IPS-18a (cell line): Measurements from ENCODE around the gene WDR82.
"Not testable (repeated sequence)": the region's sequence is repeated elsewhere in the genome, so short reads cannot be mapped to it uniquely, and the experiment has no call there.

ENCODE experiments used
- H3K27ac ChIP-seq: one replicate; pipeline ENCODE4 v1.5.1; 2013; ENCODE audit warnings: low read length
- H3K27me3 ChIP-seq: one replicate; pipeline ENCODE4 v1.6.1; 2013; ENCODE audit warnings: mild to moderate bottlenecking, low read length; ENCODE audit not compliant: control insufficient read depth, insufficient read depth
- H3K36me3 ChIP-seq: one replicate; pipeline ENCODE4 v1.6.1; 2013; ENCODE audit warnings: low read depth, low read length; ENCODE audit not compliant: control insufficient read depth
- H3K4me1 ChIP-seq: one replicate; pipeline ENCODE4 v1.6.1; 2013; ENCODE audit warnings: low read depth, low read length; ENCODE audit not compliant: control insufficient read depth
- H3K4me3 ChIP-seq: one replicate; pipeline ENCODE4 v1.5.1; 2013; ENCODE audit warnings: low read length
- H3K9ac ChIP-seq: one replicate; pipeline ENCODE4 v1.6.1; 2013; ENCODE audit warnings: mild to moderate bottlenecking, low read length, moderate library complexity
- H3K9me3 ChIP-seq: one replicate; pipeline ENCODE4 v1.6.1; 2013; ENCODE audit warnings: low read depth, low read length; ENCODE audit not compliant: control insufficient read depth

Gene WDR82

DNA sequence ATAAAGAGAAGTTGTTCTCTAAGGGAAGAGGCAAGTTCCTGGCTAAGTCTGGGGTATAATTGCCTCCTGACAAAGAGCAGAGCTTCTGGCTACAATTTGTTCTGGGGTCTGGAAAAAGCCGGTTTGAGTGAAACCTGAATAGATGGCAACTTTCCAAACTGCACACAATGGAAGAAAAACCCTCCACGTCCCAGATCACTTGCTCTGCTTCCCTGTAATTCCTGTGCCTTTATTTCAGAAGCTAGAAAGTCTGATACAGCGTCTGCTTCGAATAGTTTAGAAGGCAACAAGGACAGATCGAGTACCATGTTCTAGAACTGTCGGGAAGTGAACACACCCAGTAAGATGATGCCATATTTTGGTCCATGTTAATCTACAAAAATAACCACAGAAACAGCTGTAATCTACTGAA lies 1.6 kb upstream of the WDR82 start:
- no peaks in the 10 kb centered on the region for H3K36me3 ChIP-seq
- H3K27me3 ChIP-seq: no peaks in the 10 kb centered on the region
- no peak overlapping the region for H3K27ac ChIP-seq
- no peaks in the 10 kb centered on the region for H3K9me3 ChIP-seq
- no peak overlapping the region for H3K4me3 ChIP-seq
- peaks cover 4% of the 10 kb centered on the region for H3K4me1 ChIP-seq
- no peak overlapping the region for H3K9ac ChIP-seq

DNA sequence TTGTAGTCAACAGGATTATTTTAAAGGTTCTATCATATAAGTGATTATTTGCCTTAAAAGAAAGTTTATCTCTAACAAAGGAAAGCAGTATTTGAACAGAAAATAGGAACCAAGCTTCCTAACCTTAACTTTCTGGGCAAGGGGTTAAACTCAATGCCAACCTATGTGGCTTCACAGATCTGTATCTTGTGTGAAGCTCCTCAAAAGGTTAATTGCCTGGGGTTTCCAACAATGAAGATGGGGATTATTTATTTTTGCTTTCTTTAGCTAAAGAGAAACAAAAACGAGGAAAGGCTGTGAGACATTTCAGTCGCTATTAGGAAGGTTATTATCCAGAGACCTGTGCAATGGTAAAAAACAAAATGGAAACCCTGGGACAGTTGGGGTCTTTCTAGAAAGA lies 1.1 kb upstream of the WDR82 start:
- H3K36me3 ChIP-seq: no peaks in the 10 kb centered on the region
- no peak overlapping the region for H3K27ac ChIP-seq
- no peak overlapping the region for H3K9ac ChIP-seq
- H3K9me3 ChIP-seq: no peaks in the 10 kb centered on the region
- H3K27me3 ChIP-seq: no peaks in the 10 kb centered on the region
- peak overlapping the region; percentile 75 for H3K4me3 ChIP-seq
- peaks cover 4% of the 10 kb centered on the region for H3K4me1 ChIP-seq

DNA sequence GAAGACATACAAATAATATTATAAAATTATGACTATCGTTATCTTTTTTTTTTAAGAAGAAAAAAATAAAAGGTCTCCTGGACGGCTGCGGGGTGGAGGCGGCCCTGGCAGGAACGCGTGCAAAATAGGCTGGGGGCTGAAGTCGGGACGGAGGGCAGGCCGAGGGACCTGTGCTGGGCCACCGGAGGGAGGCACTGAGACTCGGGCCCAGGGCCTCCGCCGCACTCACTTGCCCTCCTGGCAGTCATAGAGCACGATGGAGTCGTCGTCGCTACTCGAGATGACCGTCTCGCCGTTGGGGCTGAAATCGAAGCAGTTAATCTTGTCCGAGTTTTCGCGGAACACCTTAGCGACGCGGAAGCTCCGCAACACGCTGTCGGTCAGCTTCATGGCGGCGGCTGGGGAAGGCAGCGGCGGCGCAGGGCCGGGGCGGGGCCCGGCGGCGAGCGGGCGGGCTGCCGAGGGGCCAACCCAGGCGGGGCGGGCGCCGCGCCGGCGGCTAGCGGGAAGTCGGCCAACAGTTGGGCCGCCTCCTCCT lies 408 bp downstream of the WDR82 start:
- H3K4me3 ChIP-seq: peak overlapping the region; percentile 75
- H3K9me3 ChIP-seq: no peaks in the 10 kb centered on the region
- H3K4me1 ChIP-seq: peaks cover 4% of the 10 kb centered on the region
- peak overlapping the region; percentile 92 for H3K9ac ChIP-seq
- no peaks in the 10 kb centered on the region for H3K27me3 ChIP-seq
- peak overlapping the region; percentile 93 for H3K27ac ChIP-seq
- peaks cover 2% of the 10 kb centered on the region for H3K36me3 ChIP-seq

DNA sequence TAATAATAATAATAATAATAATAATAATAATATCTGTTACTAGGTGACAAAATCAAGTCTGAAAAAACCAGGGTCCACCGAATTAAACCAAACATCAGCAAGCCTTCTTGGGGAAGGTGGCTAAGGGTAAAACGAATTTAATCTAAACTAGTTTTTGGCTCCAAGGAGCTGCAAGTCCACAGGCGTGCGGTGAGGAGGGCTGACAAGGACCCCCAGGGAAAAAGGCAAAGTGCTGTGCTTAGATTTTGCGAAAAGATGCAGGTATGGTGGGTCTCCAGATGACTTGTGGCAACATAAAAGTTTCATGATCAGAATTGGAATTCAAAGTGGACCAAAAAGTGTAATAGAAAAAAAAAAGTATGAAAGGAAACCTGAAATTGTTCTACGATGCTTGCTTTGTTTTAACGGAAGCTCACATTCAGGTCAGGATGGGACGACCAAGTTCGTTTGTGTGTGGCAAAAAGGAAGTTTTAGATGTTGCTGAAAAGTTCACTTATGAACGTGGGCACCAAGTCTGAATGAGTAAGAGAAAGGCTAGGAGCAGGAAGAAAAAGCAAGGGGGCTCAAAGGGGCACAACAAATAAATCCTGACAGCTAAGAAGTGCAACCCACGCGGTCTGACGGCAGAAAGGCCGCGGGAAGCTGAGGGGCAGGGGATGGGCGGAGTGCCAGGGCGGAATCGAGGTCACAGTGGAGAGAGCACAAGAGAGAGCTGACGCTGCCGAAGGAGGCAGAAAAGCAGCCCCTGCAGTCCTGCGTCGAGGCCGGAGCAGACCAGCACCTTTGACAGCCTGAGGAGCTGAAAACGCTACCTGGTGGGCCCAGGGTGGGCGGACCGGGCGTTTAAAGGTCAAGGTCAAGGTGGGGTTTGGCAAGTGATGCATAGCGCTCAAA lies 1.1 kb downstream of the WDR82 start:
- H3K9ac ChIP-seq: peak overlapping the region; percentile 92
- peaks cover 4% of the 10 kb centered on the region for H3K4me1 ChIP-seq
- H3K27me3 ChIP-seq: no peaks in the 10 kb centered on the region
- H3K36me3 ChIP-seq: peaks cover 7% of the 10 kb centered on the region
- H3K27ac ChIP-seq: peak overlapping the region; percentile 34
- no peaks in the 10 kb centered on the region for H3K9me3 ChIP-seq
- peak overlapping the region; percentile 75 for H3K4me3 ChIP-seq

DNA sequence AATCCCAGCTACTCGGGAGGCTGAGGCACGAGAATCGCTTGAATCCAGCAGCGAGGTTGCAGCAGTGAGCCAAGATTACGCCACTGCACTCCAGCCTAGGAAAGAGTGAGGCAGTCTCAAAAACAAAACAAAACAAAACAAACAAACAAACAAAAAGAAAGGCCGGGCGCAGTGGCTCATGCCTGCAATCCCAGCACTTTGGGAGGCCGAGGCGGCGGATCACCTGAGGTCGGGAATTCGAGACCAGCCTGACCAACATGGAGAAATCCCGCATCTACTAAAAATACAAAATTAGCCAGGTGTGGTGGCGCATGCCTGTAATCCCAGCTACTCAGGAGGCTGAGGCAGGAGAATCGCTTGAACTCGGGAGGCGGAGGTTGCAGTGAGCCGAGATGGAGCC lies 3.7 kb downstream of the WDR82 start:
- H3K36me3 ChIP-seq: peaks cover 25% of the 10 kb centered on the region
- H3K9ac ChIP-seq, H3K27ac ChIP-seq, H3K27me3 ChIP-seq, H3K4me3 ChIP-seq, H3K4me1 ChIP-seq, H3K9me3 ChIP-seq: not testable (repeated sequence)

DNA sequence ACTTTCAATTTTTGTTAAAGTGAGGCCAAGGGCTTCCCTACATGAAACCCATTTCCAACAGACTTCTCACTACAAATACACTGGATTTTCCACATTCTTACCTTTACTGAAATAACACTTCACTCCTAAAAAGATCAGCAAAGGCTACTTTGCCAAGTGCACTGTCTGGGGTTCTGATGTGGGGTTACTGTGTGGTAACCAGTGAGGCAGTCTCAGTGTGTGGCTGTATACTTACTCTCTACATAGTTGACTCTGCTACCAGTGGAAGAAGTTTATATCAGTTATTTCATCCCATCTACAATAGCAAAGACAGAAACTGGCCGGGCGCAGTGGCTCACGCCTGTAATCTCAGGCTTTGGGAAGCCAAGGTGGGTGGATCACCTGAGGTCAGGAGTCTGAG lies 5.6 kb downstream of the WDR82 start:
- Histone ChIP-seq H3K9ac (no peak overlapping the region), H3K4me3 (no peak overlapping the region), H3K27me3 (no peaks in the 10 kb centered on the region), H3K4me1 (peaks cover 4% of the 10 kb centered on the region), H3K9me3 (no peaks in the 10 kb centered on the region), H3K27ac (no peak overlapping the region), H3K36me3 (peaks cover 40% of the 10 kb centered on the region)

DNA sequence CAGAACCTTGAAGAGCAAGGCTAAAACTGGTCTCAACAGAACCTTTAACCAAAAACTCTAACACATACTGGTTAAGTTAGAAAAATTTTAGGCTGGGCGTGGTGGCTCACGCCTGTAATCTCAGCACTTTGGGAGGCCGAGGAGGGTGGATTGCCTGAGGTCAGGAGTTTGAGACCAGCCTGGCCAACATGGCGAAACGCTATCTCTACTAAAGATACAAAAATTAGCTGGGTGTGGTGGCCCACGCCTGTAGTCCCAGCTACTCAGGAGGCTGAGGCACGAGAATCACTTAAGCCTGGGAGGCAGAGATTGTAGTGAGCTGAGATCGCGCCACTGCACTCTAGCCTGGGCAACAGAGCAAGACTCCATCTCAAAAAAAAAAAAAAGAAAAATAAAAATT lies 6.3 kb downstream of the WDR82 start:
- H3K9ac ChIP-seq, H3K4me1 ChIP-seq, H3K9me3 ChIP-seq, H3K4me3 ChIP-seq, H3K27me3 ChIP-seq, H3K27ac ChIP-seq: not testable (repeated sequence)
- peaks cover 46% of the 10 kb centered on the region for H3K36me3 ChIP-seq

DNA sequence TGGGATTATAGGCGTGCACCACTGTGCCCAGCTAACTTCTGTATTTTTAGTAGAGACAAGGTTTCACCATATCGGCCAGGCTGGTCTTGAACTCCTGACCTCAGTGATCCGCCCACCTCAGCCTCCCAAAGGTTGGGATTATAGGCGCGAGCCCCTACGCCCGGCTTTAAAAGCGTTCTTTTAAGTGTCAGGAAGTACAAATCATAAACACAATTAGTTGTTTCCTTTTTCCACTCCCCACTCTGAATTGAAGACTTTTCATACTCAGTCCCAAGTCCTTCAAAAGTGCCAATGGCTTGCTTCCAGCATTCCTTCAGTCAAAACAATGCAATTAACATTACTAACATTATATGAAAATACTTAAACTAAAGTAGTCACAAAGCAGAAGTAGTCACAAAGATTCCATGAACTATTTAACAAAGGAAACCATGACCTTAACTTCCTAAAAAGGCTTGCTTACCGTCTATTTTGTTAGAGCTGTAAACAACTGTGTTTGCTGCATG lies 8.1 kb downstream of the WDR82 start:
- Histone ChIP-seq H3K27me3 (no peaks in the 10 kb centered on the region), H3K9me3 (no peaks in the 10 kb centered on the region), H3K36me3 (peaks cover 62% of the 10 kb centered on the region), H3K4me3 (no peak overlapping the region), H3K4me1 (no peaks in the 10 kb centered on the region), H3K9ac (no peak overlapping the region), H3K27ac (no peak overlapping the region)

DNA sequence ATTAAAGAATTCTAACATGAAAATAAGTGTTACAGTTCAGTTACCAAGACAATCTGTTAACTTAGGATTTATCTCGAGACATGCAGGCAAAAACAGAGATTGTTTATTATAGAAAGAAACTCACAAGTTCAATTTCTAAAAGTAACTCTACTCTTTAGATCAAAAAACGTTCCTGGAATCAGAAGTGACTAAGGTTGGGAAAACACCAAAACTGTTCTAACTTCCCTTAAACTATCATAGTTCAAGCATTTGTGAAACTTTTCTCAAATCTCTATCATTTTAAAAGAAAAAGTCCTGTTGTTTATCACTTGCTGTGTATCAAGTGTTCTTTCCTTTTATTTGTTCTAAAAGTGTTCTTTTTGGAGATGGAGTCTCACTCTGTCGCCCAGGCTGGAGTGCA lies 8.7 kb downstream of the WDR82 start:
- H3K4me1 ChIP-seq: no peaks in the 10 kb centered on the region
- H3K4me3 ChIP-seq: no peak overlapping the region
- peaks cover 65% of the 10 kb centered on the region for H3K36me3 ChIP-seq
- no peaks in the 10 kb centered on the region for H3K27me3 ChIP-seq
- no peaks in the 10 kb centered on the region for H3K9me3 ChIP-seq
- H3K27ac ChIP-seq: no peak overlapping the region
- H3K9ac ChIP-seq: no peak overlapping the region

DNA sequence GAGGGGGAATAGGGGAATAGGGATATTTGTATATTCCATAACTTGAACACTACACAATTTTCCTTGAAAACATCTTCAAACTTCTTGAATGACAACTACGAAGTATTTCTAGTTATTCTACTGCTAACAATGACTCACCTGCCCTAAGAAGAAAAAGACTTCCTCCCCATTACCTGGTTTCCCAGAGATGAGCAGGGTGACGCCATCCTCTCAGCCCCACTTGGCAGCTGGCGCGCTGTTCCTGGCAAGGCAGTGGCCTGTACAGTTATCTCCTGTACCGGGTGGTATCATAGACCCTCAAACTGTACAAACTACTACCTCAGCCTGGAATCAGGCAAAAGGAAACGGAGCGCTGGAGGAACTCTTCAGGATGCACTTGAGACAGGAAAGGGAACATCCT lies 10.4 kb downstream of the WDR82 start:
- Histone ChIP-seq H3K9ac (no peak overlapping the region), H3K4me1 (no peaks in the 10 kb centered on the region), H3K9me3 (no peaks in the 10 kb centered on the region), H3K27me3 (no peaks in the 10 kb centered on the region), H3K36me3 (peaks cover 80% of the 10 kb centered on the region), H3K4me3 (no peak overlapping the region), H3K27ac (no peak overlapping the region)

DNA sequence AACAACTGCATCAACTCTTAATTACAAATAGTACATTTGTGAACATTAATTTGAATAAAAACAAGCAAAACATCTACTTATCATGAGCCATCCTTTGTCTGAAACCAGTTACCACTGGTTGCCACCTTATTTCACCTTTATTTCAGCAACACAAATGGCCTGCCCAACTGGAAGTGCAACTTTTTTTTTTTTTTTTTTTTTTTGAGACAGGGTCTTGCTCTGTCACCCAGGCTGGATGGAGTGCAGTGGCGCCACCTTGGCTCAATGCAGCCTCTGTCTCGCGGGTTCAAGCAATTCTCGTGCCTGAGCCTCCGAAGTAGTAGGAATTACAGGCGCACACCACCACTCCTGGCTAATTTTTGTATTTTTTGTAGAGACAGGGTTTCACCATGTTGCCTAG lies 13.1 kb downstream of the WDR82 start:
- Histone ChIP-seq H3K4me1 (no peaks in the 10 kb centered on the region), H3K9me3 (no peaks in the 10 kb centered on the region), H3K9ac (no peak overlapping the region), H3K4me3 (no peak overlapping the region), H3K27ac (no peak overlapping the region), H3K36me3 (peaks cover 89% of the 10 kb centered on the region), H3K27me3 (no peaks in the 10 kb centered on the region)

DNA sequence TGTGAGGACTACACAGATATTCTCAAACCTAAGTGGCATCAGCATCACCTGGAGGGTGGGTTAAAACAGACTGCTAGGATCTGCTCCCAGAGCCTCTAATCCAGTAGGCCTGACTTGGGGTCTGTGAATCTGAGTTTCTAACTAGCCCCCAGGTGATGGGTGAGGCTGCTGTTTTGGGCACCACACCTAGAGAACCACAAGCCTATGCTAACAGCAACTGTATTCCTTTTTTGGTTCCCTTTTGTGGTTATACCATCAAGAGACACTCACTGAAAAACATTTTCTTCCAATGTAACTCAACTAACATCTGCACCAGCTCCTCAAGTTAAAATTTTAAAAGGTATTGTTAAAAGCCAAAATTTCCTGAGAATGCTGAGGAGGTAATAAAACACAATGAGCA lies 16.0 kb downstream of the WDR82 start:
- H3K9ac ChIP-seq: no peak overlapping the region
- H3K27ac ChIP-seq: no peak overlapping the region
- H3K9me3 ChIP-seq: no peaks in the 10 kb centered on the region
- no peaks in the 10 kb centered on the region for H3K27me3 ChIP-seq
- peaks cover 93% of the 10 kb centered on the region for H3K36me3 ChIP-seq
- no peak overlapping the region for H3K4me3 ChIP-seq
- H3K4me1 ChIP-seq: no peaks in the 10 kb centered on the region
